H1 (cell line): ENCODE data around the gene ZNF407. TPM values are rescaled to one million over a fixed set of nuclear protein-coding genes. Genes with fewer than 3 reads are reported as not detected.

Source experiments
- CTCF ChIA-PET: fragments of 300-600 bp; sonication (Branson Sonifier 250); formaldehyde crosslinking; loops from one replicate; lab custom pipeline; 2021; ENCODE audit not compliant: partially characterized antibody; lab: Charles Lee
- POLR2A ChIA-PET: fragments of 300-600 bp; sonication (Branson Sonifier 250); formaldehyde crosslinking; loops from one replicate; lab custom pipeline; 2021; ENCODE audit warnings: inconsistent platforms; ENCODE audit not compliant: partially characterized antibody; lab: Charles Lee
- DNase-seq, 2 experiments: peaks; one replicate each; pipeline versions ENCODE4 v3.0.0 to v3.0.0-alpha.2; 2010 to 2022; ENCODE audit warnings: low spot score in 2 of 2, low read depth in 1 of 2, mixed read lengths in 1 of 2
- FAIRE-seq: peaks from 2 replicates; lab custom pipeline; 2011; peaks lifted over from hg19 to GRCh38; lab: Jason Lieb, UNC
- H2AFZ ChIP-seq: 2 replicates; pipeline ENCODE4 v1.8.1; 2012; ENCODE audit warnings: low read length, inconsistent platforms
- H2AK5ac ChIP-seq: 2 replicates; pipeline ENCODE4 v1.6.1; 2013; ENCODE audit warnings: low read depth, low read length
- H2BK120ac ChIP-seq: replicated peaks from 2 replicates; pipeline ENCODE3; 2013; ENCODE audit warnings: low read depth, low read length, inconsistent platforms
- H2BK12ac ChIP-seq: 2 replicates; pipeline ENCODE4 v1.6.1; 2013; ENCODE audit warnings: low read depth, low read length
- H2BK15ac ChIP-seq: 2 replicates; pipeline ENCODE4 v1.6.1; 2013; ENCODE audit warnings: low read length
- H2BK20ac ChIP-seq: 2 replicates; pipeline ENCODE4 v1.6.1; 2013; ENCODE audit warnings: low read length
- H2BK5ac ChIP-seq: 2 replicates; pipeline ENCODE4 v1.6.1; 2013; ENCODE audit warnings: low read depth, low read length
- H3K14ac ChIP-seq: 2 replicates; pipeline ENCODE4 v1.6.1; 2013; ENCODE audit warnings: inconsistent platforms; ENCODE audit not compliant: insufficient read length
- H3K18ac ChIP-seq: 2 replicates; pipeline ENCODE4 v1.6.1; 2013; ENCODE audit warnings: low read length; ENCODE audit errors: extremely low read depth
- H3K23ac ChIP-seq: 2 replicates; pipeline ENCODE4 v1.6.1; 2013; ENCODE audit warnings: inconsistent platforms; ENCODE audit not compliant: insufficient read length
- H3K23me2 ChIP-seq: 2 replicates; pipeline ENCODE4 v1.6.1; 2013; ENCODE audit warnings: low read depth, low read length
- H3K27ac ChIP-seq: 2 replicates; pipeline ENCODE4 v1.6.1; 2011; ENCODE audit warnings: low read depth, low read length, inconsistent platforms
- H3K27me3 ChIP-seq, 4 experiments: replicated peaks in 1 of 4; 1 replicate in 1 of 4; 2 replicates in 3 of 4; pipeline versions ENCODE4 v1.6.1 to v1.8.1; 2011 to 2013; ENCODE audit warnings: low read length in 3 of 4, mild to moderate bottlenecking in 3 of 4, inconsistent platforms in 2 of 4, mixed read lengths in 2 of 4, moderate library complexity in 1 of 4; ENCODE audit not compliant: control insufficient read depth in 3 of 4, insufficient read depth in 3 of 4; ENCODE audit errors: extremely low read depth in 1 of 4
- H3K36me3 ChIP-seq, 4 experiments: 2 replicates each; pipeline versions ENCODE4 v1.6.1 to v1.8.1; 2011 to 2013; ENCODE audit warnings: mild to moderate bottlenecking in 4 of 4, low read length in 3 of 4, moderate library complexity in 2 of 4, control low read depth in 1 of 4, inconsistent platforms in 1 of 4; ENCODE audit not compliant: insufficient read depth in 4 of 4, control insufficient read depth in 2 of 4
- H3K4ac ChIP-seq: replicated peaks from 2 replicates; pipeline ENCODE3; 2013; ENCODE audit warnings: low read length, low read depth, mixed read lengths, inconsistent platforms; ENCODE audit not compliant: insufficient read length
- H3K4me1 ChIP-seq, 4 experiments: replicated peaks in 1 of 4; 1 replicate in 1 of 4; 2 replicates in 3 of 4; pipeline versions ENCODE4 v1.6.1 to v1.8.1; 2011 to 2013; ENCODE audit warnings: low read length in 3 of 4, inconsistent platforms in 2 of 4, mixed read lengths in 1 of 4; ENCODE audit not compliant: insufficient read depth in 4 of 4, control insufficient read depth in 3 of 4
- H3K4me2 ChIP-seq, 2 experiments: 2 replicates each; pipeline versions ENCODE4 v1.6.1 to v1.8.1; 2011 to 2013; ENCODE audit warnings: low read depth in 2 of 2, low read length in 2 of 2, control low read depth in 1 of 2, inconsistent platforms in 1 of 2, mild to moderate bottlenecking in 1 of 2; ENCODE audit not compliant: insufficient read depth in 1 of 2
- H3K4me3 ChIP-seq, 4 experiments: fragments of 200-600, 300-600 bp in 1 of 4; sonication (generic), shearing (Covaris generic), sonication (Bioruptor Twin) in 1 of 4; 2 replicates each; pipeline versions ENCODE4 v1.5.1 to v1.8.1; 2011 to 2016; ENCODE audit warnings: low read length in 4 of 4, low read depth in 3 of 4, control low read depth in 2 of 4, inconsistent platforms in 2 of 4, mild to moderate bottlenecking in 2 of 4, mixed read lengths in 1 of 4, moderate library complexity in 1 of 4; ENCODE audit not compliant: insufficient read depth in 2 of 4; ENCODE audit errors: extremely low read depth in 1 of 4
- H3K56ac ChIP-seq: replicated peaks from 2 replicates; pipeline ENCODE3; 2013; ENCODE audit warnings: low read depth, mild to moderate bottlenecking, mixed read lengths, low read length, inconsistent platforms; ENCODE audit not compliant: insufficient read length
- H3K79me1 ChIP-seq: 2 replicates; pipeline ENCODE4 v1.6.1; 2013; ENCODE audit warnings: low read depth, low read length, control low read depth
- H3K79me2 ChIP-seq, 2 experiments: 2 replicates each; pipeline versions ENCODE4 v1.6.1 to v1.8.1; 2012 to 2013; ENCODE audit warnings: low read length in 2 of 2, mild to moderate bottlenecking in 2 of 2, inconsistent platforms in 1 of 2; ENCODE audit not compliant: insufficient read depth in 2 of 2, control insufficient read depth in 1 of 2
- H3K9ac ChIP-seq, 4 experiments: replicated peaks in 1 of 4; 1 replicate in 1 of 4; 2 replicates in 3 of 4; pipeline versions ENCODE4 v1.6.1 to v1.8.1; 2011 to 2013; ENCODE audit warnings: low read depth in 3 of 4, low read length in 3 of 4, control low read depth in 2 of 4, mild to moderate bottlenecking in 2 of 4, moderate library complexity in 2 of 4, inconsistent platforms in 1 of 4; ENCODE audit errors: extremely low read depth in 1 of 4
- H3K9me3 ChIP-seq, 2 experiments: 2 replicates each; pipeline versions ENCODE4 v1.6.1 to v1.8.1; 2012 to 2013; ENCODE audit warnings: mild to moderate bottlenecking in 2 of 2, moderate library complexity in 2 of 2, control low read depth in 1 of 2, inconsistent platforms in 1 of 2, low read depth in 1 of 2, low read length in 1 of 2, mixed read lengths in 1 of 2; ENCODE audit not compliant: insufficient read depth in 2 of 2
- H4K20me1 ChIP-seq, 2 experiments: replicated peaks in 1 of 2; 2 replicates each; pipeline versions ENCODE3 to v1.8.1; 2011 to 2013; ENCODE audit warnings: inconsistent platforms in 2 of 2, low read length in 2 of 2, mild to moderate bottlenecking in 1 of 2; ENCODE audit not compliant: insufficient read depth in 2 of 2, control insufficient read depth in 1 of 2
- H4K5ac ChIP-seq: 2 replicates; pipeline ENCODE4 v1.6.1; 2013; ENCODE audit warnings: low read length, low read depth, mixed read lengths, inconsistent platforms; ENCODE audit not compliant: insufficient read length
- H4K8ac ChIP-seq: 2 replicates; pipeline ENCODE4 v1.8.0; 2013; ENCODE audit warnings: mild to moderate bottlenecking, moderate library complexity, low read length, inconsistent platforms; ENCODE audit not compliant: insufficient read depth; ENCODE audit errors: extremely low read depth
- H4K91ac ChIP-seq: replicated peaks from 2 replicates; pipeline ENCODE3; 2013; ENCODE audit warnings: low read length, mixed read lengths, inconsistent platforms; ENCODE audit not compliant: insufficient read length
- CEBPB ChIP-seq: IDR thresholded peaks from 2 replicates; pipeline ENCODE4 v1.6.1; 2012; ENCODE audit warnings: low read depth, low read length
- KDM5A ChIP-seq: fragments of 200-600 bp; IDR thresholded peaks from 2 replicates; pipeline ENCODE4 v1.7.1; 2012; ENCODE audit warnings: mild to moderate bottlenecking, low read length, inconsistent platforms, mixed read lengths
- SP2 ChIP-seq: IDR thresholded peaks from 2 replicates; pipeline ENCODE4 v1.6.1; 2012; ENCODE audit warnings: mild to moderate bottlenecking, low read length, inconsistent platforms
- SP4 ChIP-seq: IDR thresholded peaks from 2 replicates; pipeline ENCODE4 v1.6.1; 2012; ENCODE audit warnings: low read length, inconsistent platforms
- WGBS, 2 experiments: shearing (Covaris generic) in 1 of 2; methylation state at CpG; one replicate each; pipeline versions ENCODE4 v1.1.6 to v1.1.7; 2013 to 2015; ENCODE audit warnings: low lambda C conversion rate in 2 of 2, mixed read lengths in 2 of 2, inconsistent platforms in 1 of 2, low coverage in 1 of 2, missing lambda C conversion rate in 1 of 2; ENCODE audit not compliant: insufficient replicate concordance in 2 of 2, insufficient coverage in 1 of 2, insufficient read length in 1 of 2; ENCODE audit errors: extremely low coverage in 1 of 2, missing lambda C conversion rate in 1 of 2; 5-methylcytosine and 5-hydroxymethylcytosine counted together
- polyA plus RNA-seq, 7 experiments: library from polyadenylated mRNA; depleted of rRNA in 3 of 7; stranded (reverse) in 5 of 7; unstranded in 2 of 7; fragments of >200 nt in 5 of 7; fragments of 200-250 nt in 2 of 7; gene quantifications; 1 replicate in 5 of 7; 2 replicates in 1 of 7; 4 replicates in 1 of 7; pipeline versions ENCODE4 v1.2.1 to v1.2.3, GENCODE V29; 2011 to 2013; ENCODE audit warnings: missing spikeins in 2 of 7, mixed read lengths in 2 of 7
- total RNA-seq: library from RNA; stranded (reverse); fragmentation: NEBNext Ultra II Directional; extraction: Animal tissue kit (Norgen Biotek cat#: 25700); gene quantifications from 2 replicates; pipeline ENCODE4 v1.2.1, GENCODE V29; 2021

ZNF407 gene
- total and polyA plus RNA-seq, 2 of the 8 experiments (the other 6 are each of a cell fraction or from before 2014, with no cell fraction given): 1.5 to 6.8 TPM

- H2BK15ac ChIP-seq: no peak overlapping the region
- no peaks in the 10 kb centered on the region for H3K79me2 ChIP-seq
- H4K91ac ChIP-seq: no peak overlapping the region
- no peak overlapping the region for H3K9ac ChIP-seq
- H3K23ac ChIP-seq: no peak overlapping the region
- H3K4me1 ChIP-seq: no peaks in the 10 kb centered on the region
- no peaks in the 10 kb centered on the region for H3K9me3 ChIP-seq
- no peaks in the 10 kb centered on the region; the same call in 1 of the 2 replicates for H3K79me1 ChIP-seq
- no peak for TF ChIP-seq SP2
- TF ChIP-seq KDM5A: no peak
- TF ChIP-seq CEBPB: no peak
- no peak for TF ChIP-seq SP4
- H3K23me2 ChIP-seq: no peaks in the 10 kb centered on the region
- WGBS, 2 experiments: 96% methylated on average over 9 of the region's 9 CpGs; no CpG with 5 or more reads in 1 of the 2 experiments
- no peak overlapping the region for H2AFZ ChIP-seq
- no peak overlapping the region for H3K18ac ChIP-seq
- H3K27ac ChIP-seq: no peak overlapping the region
- H2BK20ac ChIP-seq: no peak overlapping the region
- POLR2A ChIA-PET: no interaction called here
- H2BK12ac ChIP-seq: no peak overlapping the region
- H4K8ac ChIP-seq: no peak overlapping the region
- H4K5ac ChIP-seq: no peak overlapping the region
- no peak overlapping the region for H3K56ac ChIP-seq
- H3K14ac ChIP-seq: no peak overlapping the region
- no peak for DNase-seq
- H4K20me1 ChIP-seq: no peaks in the 10 kb centered on the region
- H3K27me3 ChIP-seq: no peaks in the 10 kb centered on the region
- H3K4me3 ChIP-seq: no peak overlapping the region
- no peak for FAIRE-seq
- no peak overlapping the region for H3K4me2 ChIP-seq
- H3K36me3 ChIP-seq: no peaks in the 10 kb centered on the region
- no peak overlapping the region for H3K4ac ChIP-seq
- H2AK5ac ChIP-seq: no peak overlapping the region
- H2BK5ac ChIP-seq: no peak overlapping the region
- CTCF ChIA-PET: interaction anchor here (1.0 to 6.6 kb wide), 4 partner anchors 12 to 1742 kb away, joined by 3 to 35 read pairs (median 4); no protein-coding TSS in a partner anchor
- H2BK120ac ChIP-seq: no peak overlapping the region
These were observed 455.5 kb downstream of the ZNF407 start for GRCh38 chr18:75053028-75053629.
